IPS-18c (cell line): ENCODE measurements around the gene PRKCH.

Experiments used
- H3K4me3 ChIP-seq: 2 replicates; pipeline ENCODE4 v1.7.0; 2013; ENCODE audit warnings: low read depth, mild to moderate bottlenecking, low read length, moderate library complexity; ENCODE audit not compliant: insufficient read depth
- H3K9me3 ChIP-seq: one replicate; pipeline ENCODE4 v1.6.1; 2013; ENCODE audit warnings: mild to moderate bottlenecking, low read length, moderate library complexity; ENCODE audit not compliant: control insufficient read depth, insufficient read depth

PRKCH gene

DNA sequence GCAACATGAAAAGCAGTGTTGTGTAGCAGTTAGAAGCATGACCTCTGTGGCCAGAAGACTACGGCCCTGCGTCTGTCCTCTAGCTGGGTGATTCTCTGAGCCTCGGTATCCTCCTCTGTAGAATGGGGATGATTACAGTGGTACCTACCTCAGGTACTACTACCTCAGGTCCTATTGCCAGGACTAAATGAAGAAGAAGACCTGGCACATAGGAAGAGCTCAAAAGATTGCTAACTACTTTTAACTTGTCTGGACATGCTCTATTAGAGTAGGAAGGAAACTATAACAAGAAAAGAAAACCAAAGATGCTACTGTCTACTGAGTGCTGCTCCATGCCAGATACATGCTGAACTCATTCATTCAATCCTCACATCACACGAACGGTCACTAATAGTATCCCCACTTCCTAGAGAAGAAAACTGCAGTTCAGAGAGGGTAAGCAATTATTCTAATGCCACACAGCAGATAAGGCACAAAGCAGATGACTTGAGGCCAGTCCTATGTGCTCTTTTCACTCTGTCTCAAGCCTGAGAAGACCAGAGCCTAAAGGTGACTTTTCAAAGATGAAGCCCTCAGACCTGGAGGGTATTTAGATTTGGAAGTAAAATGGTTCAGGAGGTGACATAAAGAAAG lies 265.8 kb downstream of the PRKCH start:
- no peak overlapping the region for H3K4me3 ChIP-seq

DNA sequence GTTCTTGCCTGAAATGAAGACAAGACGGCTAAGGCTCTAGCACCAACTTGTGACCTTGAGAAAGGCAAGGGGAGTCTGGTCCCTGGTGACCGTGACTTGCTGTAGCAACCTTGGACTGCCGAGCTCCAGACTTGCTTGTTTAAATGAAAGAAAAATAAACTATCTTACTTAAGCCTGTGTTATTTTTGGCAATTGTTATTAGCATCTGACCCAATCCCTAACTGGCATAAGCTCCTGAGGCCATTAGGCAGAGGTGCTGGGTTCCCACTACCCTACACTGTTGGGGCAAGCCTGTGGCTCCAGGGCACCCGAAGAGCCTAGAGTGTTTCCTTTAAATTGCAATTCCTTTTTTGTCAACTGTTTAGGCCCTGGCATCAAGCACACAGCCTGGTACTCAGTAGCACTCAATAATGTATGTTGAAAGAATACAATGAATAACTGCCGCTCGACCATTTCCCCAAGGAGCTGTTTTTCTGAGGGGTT lies 267.1 kb downstream of the PRKCH start:
- H3K4me3 ChIP-seq = no peak overlapping the region

More for the DNA sequence above, 265.8 kb downstream of the PRKCH start:
- no peaks in the 10 kb centered on the region for H3K9me3 ChIP-seq

DNA sequence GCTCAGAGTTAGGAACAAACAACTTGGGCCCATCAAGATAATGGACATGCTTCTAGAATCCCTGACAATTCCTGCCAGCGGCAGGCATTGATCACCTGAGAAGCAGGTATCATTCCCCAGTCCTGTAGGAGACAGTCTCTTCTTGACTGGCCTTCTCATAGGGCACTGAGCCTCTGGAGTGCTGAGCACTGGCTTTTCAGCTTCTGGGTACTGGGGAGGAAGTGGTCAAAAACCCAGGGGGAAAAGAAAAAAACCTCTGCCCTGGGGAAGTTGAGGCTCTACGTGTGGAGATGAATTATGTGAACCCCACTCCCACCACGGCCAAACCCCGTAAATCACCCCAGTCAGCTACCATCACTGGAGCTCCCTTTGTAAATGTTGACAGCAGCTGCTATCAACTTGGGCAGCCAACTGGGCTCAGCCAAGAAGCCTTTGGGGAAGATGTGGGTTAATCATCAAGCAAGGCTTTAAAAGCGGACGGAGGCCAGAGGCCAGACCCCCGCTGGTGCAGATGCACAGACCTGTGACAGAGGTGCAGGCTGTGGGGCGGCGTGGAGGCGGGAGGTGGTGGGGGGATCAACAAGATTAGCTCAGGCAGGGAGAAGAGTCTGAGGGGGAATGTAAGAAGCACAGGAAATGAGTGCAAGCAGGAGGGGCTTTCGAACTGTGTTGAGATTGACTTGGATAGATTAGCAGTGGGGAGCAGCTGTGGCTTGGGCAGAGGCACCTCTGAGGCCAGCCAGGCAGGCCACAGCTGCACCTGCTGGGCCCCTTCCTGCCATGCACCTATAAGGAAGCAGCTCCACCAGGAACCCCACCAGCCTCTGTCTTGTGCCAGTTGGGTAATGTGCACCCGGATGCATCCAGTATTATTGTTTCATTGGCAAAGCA lies 268.6 kb downstream of the PRKCH start:
- H3K4me3 ChIP-seq = no peak overlapping the region
- no peaks in the 10 kb centered on the region for H3K9me3 ChIP-seq

More for the DNA sequence above, 267.1 kb downstream of the PRKCH start:
- H3K9me3 ChIP-seq = no peaks in the 10 kb centered on the region

DNA sequence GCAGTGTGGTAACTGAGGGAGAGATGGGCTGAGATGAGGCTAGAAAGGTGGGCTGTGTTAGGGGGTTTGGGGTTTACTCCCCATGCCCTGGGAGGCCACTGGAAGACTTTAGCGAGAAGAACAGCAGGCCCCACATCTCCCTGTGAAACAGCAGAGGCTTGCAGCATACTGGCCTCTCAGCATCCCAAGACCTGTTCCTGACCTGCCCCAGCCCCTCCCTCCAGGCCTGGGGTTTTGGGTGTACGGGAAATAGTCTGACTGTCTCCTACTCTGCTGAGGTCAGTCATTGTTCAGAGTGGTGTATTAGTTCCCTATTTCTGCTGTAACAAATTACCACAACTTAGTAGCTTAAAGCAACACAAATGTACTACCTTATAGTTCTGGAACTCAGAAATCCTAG lies 270.5 kb downstream of the PRKCH start:
- Histone ChIP-seq H3K4me3 (no peak overlapping the region), H3K9me3 (no peaks in the 10 kb centered on the region)

DNA sequence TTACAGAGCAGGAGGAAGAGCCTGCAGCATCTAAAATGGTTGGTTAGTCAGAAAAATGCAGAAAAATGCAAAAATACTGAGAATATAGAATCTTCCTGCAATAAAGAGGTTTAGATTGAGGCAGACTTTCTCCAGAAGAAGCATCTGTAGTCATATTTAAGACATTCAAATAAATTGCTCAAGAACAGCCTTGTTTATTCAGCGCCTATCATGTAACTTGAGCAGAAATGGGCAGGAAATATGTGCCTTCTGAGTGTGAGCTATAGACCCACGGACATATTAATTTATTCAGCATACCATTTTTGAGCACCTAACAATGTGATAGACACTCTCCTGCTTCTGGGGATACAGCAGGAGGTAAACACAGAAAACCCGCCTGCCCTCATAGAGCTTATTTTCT lies 272.0 kb downstream of the PRKCH start:
- Histone ChIP-seq H3K9me3 (no peaks in the 10 kb centered on the region), H3K4me3 (no peak overlapping the region)

DNA sequence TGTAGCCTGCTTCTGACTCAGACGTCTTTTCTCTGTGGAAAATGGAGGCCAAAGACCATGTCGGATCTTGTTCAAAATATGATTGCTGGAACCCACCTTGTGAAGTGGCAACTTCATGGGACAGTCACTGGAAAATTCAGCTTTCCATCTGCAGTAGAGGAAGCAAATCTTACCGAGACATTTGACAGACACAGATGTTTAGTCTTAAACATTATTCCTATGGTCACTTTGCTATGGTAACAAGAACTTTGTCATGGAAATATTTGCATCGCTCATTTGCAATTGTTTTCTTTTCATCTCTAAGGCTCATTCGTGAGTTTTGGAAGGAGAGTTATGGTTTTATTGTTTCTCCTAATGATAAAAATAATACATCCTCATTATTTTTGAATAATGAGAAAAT lies 275.6 kb downstream of the PRKCH start:
- Histone ChIP-seq H3K4me3 (no peak overlapping the region), H3K9me3 (no peaks in the 10 kb centered on the region)

DNA sequence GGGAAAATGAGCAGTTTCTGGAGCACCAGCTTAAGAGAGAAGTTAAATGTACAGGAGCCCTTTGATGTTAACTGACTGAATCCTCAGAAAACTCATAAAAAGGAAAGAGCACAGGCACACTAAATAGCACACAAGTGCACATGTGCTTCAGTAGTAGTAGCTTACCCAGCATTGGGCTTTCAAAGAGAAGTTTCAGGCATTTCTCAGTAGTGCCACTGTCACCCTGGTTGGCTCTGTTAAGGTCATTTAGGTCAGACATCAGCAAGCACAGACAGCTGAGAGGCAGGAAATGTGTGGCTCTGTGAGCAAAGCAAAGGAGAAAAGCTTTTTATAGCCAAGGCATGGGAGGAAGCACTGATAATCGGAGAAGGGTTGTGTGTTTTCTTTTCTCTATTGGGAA lies 277.6 kb downstream of the PRKCH start:
- no peak overlapping the region for H3K4me3 ChIP-seq
- no peaks in the 10 kb centered on the region for H3K9me3 ChIP-seq

DNA sequence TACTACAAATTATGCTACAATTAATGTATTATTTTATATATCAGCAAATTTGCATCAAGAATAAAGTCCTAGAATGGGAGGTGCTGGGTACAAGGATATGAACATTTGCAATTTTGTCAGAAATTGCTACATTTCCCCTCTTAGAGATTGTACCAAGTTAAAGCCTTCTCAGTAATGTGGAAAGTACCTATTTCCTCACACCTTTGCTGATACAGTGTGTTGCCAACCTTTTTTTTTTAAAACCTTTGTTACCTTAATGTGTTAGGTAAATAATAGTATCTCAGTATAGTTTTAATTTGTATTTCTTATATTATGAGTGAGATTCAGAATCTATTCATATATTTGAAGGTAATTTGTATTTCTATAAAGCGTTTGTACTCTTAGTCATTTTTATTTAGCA lies 278.6 kb downstream of the PRKCH start:
- no peaks in the 10 kb centered on the region for H3K9me3 ChIP-seq
- no peak overlapping the region for H3K4me3 ChIP-seq
